ENCODE measurements around the gene GPR146.
A peak's percentile ranks its signal among the peaks of the same experiment; 100 is the strongest.

GPR146 gene

GRCh38 chr7:1043552-1044188, 676 bp upstream of the GPR146 start:
- Histone ChIP-seq H3K9me2 (ENCODE audit: low read depth, low read length) (no peaks in the 10 kb centered on the region), H3K9ac (ENCODE audit: low read length) (peak overlapping the region; percentile 22; the same call in 1 of the 2 replicates), H3K4me3 (ENCODE audit: low read depth, low read length, poor library complexity, severe bottlenecking) (peak overlapping the region; percentile 44), H3F3A (ENCODE audit: insufficient read depth, low read length) (no peaks in the 10 kb centered on the region), H3K4me1 (ENCODE audit: insufficient read depth, low read length, severe bottlenecking) (peaks cover 28% of the 10 kb centered on the region), H3K27ac (ENCODE audit: low read depth, low read length, poor library complexity, severe bottlenecking) (no peak overlapping the region), H3K9me3 (ENCODE audit: low read length) (no peaks in the 10 kb centered on the region), H4K20me1 (ENCODE audit: insufficient read depth, low read length) (no peaks in the 10 kb centered on the region), H3K79me2 (ENCODE audit: insufficient read depth, low read length) (no peaks in the 10 kb centered on the region), H3K4me2 (ENCODE audit: low read length) (peak overlapping the region; percentile 66), H2AFZ (ENCODE audit: low read length) (no peak overlapping the region), H3K36me3 (ENCODE audit: insufficient read depth, low read length) (no peaks in the 10 kb centered on the region; the same call in 1 of the 2 replicates), H3K27me3 (ENCODE audit: insufficient read depth, low read length) (no peaks in the 10 kb centered on the region)
- TF ChIP-seq EZH2 (IDR thresholded peaks at IDR 0.05; ENCODE audit: borderline replicate concordance, low read length) (no peak), CTCF (IDR thresholded peaks at IDR 0.05; ENCODE audit: low read length) (no peak)

GRCh38 chr7:1045069-1046063, 1.0 kb downstream of the GPR146 start:
- H3K4me1 ChIP-seq (ENCODE audit: insufficient read depth, low read length, severe bottlenecking) = peaks cover 28% of the 10 kb centered on the region
- no peaks in the 10 kb centered on the region for H4K20me1 ChIP-seq (ENCODE audit: insufficient read depth, low read length)
- H3K36me3 ChIP-seq (ENCODE audit: insufficient read depth, low read length) = no peaks in the 10 kb centered on the region; the same call in 1 of the 2 replicates
- no peaks in the 10 kb centered on the region for H3K79me2 ChIP-seq (ENCODE audit: insufficient read depth, low read length)
- no peaks in the 10 kb centered on the region for H3F3A ChIP-seq (ENCODE audit: insufficient read depth, low read length)
- H3K9ac ChIP-seq (ENCODE audit: low read length) = peak overlapping the region; percentile 61; the same call in 1 of the 2 replicates
- no peaks in the 10 kb centered on the region for H3K9me2 ChIP-seq (ENCODE audit: low read depth, low read length)
- peak overlapping the region; percentile 92 for H3K4me2 ChIP-seq (ENCODE audit: low read length)
- H3K27me3 ChIP-seq (ENCODE audit: insufficient read depth, low read length) = no peaks in the 10 kb centered on the region
- H3K27ac ChIP-seq (ENCODE audit: low read depth, low read length, poor library complexity, severe bottlenecking) = no peak overlapping the region
- H3K9me3 ChIP-seq (ENCODE audit: low read length) = no peaks in the 10 kb centered on the region
- TF ChIP-seq CTCF (IDR thresholded peaks at IDR 0.05; ENCODE audit: low read length) = no peak; the same call in 1 of the 2 replicates
- TF ChIP-seq EZH2 (IDR thresholded peaks at IDR 0.05; ENCODE audit: borderline replicate concordance, low read length) = no peak
- H2AFZ ChIP-seq (ENCODE audit: low read length) = no peak overlapping the region
- H3K4me3 ChIP-seq (ENCODE audit: low read depth, low read length, poor library complexity, severe bottlenecking) = peak overlapping the region; percentile 65

- Histone ChIP-seq H3K9me3 (ENCODE audit: low read length) (no peaks in the 10 kb centered on the region), H3K9ac (ENCODE audit: low read length) (no peak overlapping the region), H3K4me2 (ENCODE audit: low read length) (no peak overlapping the region), H3K9me2 (ENCODE audit: low read depth, low read length) (no peaks in the 10 kb centered on the region), H3K79me2 (ENCODE audit: insufficient read depth, low read length) (no peaks in the 10 kb centered on the region), H3K4me3 (ENCODE audit: low read depth, low read length, poor library complexity, severe bottlenecking) (no peak overlapping the region), H3K4me1 (ENCODE audit: insufficient read depth, low read length, severe bottlenecking) (peaks cover 28% of the 10 kb centered on the region), H3K27ac (ENCODE audit: low read depth, low read length, poor library complexity, severe bottlenecking) (no peak overlapping the region), H4K20me1 (ENCODE audit: insufficient read depth, low read length) (no peaks in the 10 kb centered on the region), H2AFZ (ENCODE audit: low read length) (no peak overlapping the region), H3K27me3 (ENCODE audit: insufficient read depth, low read length) (no peaks in the 10 kb centered on the region), H3K36me3 (ENCODE audit: insufficient read depth, low read length) (no peaks in the 10 kb centered on the region; the same call in 1 of the 2 replicates), H3F3A (ENCODE audit: insufficient read depth, low read length) (no peaks in the 10 kb centered on the region)
- TF ChIP-seq EZH2 (IDR thresholded peaks at IDR 0.05; ENCODE audit: borderline replicate concordance, low read length) (no peak), CTCF (IDR thresholded peaks at IDR 0.05; ENCODE audit: low read length) (no peak)
Observed at GRCh38 chr7:1046722-1047679, 2.7 kb downstream of the GPR146 start.
